GM12864 (cell line): ENCODE results near the gene INTS1.

Source experiments
- DNase-seq: peaks from one replicate; pipeline ENCODE4 v3.0.0-alpha.2; 2011; ENCODE audit warnings: low read depth
- H3K4me3 ChIP-seq: 2 replicates; pipeline ENCODE4 v1.5.1; 2011; ENCODE audit warnings: mild to moderate bottlenecking, low read depth, low read length, control low read depth
- CTCF ChIP-seq: IDR thresholded peaks from 2 replicates; pipeline ENCODE4 v1.5.1; 2011; ENCODE audit warnings: low read depth, mild to moderate bottlenecking, moderate library complexity, low read length, control low read depth, inconsistent platforms; ENCODE audit errors: missing control alignments

The INTS1 gene

GRCh38 chr7:1492640-1493039 is 11.5 kb downstream of the INTS1 start:
- TF ChIP-seq CTCF: no peak
- H3K4me3 ChIP-seq: no peak overlapping the region
- no peak for DNase-seq

- no peak overlapping the region for H3K4me3 ChIP-seq
- no peak for TF ChIP-seq CTCF
- DNase-seq: no peak
These were observed 12.0 kb downstream of the INTS1 start for GRCh38 chr7:1492221-1492620.

DNA sequence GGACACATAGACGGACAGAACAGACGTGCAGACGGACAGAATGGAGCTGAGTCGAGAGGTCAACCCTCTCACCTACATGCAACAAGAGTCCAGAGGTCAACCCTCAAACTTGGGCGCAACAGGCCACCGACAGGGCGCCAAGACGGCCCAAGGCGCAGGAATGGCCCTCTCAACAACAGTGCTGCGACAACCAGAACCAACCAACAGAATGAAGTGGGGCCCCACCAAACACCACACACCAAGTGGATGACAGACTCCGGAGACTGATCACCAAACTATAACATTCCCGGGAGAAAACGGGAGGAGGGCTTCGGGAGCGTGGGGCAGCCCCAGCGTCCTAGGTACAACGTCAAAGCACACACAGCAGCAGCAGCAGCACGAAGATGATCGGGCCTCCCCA is 13.4 kb downstream of the INTS1 start:
- no peak for DNase-seq
- no peak overlapping the region for H3K4me3 ChIP-seq
- TF ChIP-seq CTCF: no peak

DNA sequence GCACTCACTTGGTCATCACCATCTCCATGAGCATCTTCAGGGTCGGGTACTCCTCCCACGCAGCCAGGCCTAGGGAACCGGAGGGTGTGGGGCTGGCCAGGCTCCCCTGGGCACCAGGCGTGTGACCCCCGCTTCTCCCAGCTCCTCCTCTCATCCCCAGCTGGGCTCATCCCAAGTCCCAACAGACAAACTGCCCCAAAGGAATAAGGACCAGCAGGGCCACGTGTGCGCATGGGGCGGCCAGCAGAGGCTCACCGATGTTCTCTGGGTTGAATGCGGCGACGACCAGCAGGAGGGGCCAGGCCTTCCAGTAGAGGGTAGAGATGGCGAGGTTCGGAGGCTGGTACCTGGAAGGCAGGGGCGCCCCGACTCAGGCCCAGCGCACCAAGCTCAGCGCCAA is 14.9 kb downstream of the INTS1 start:
- no peak for DNase-seq
- no peak overlapping the region for H3K4me3 ChIP-seq
- TF ChIP-seq CTCF: no peak

DNA sequence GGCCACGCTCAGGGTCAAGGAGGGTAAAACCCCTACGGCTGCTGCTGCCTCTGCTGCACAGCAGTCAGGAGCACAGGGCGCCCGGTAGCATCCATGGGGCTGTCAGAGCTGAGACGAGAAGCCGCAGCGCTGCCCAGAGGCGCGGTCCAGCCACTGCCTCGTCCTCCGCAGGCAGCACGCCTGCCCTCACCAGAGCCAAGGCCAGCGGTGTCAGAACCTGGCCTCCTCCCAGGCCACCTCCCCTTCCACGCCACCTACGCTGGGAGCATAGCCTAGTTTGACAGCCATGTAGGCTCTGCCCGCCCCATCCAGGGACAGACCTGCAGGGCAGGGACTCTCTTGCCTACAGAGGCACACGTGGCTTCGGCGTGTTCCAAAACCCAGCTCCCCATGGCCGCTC is 16.2 kb downstream of the INTS1 start:
- no peak for DNase-seq
- H3K4me3 ChIP-seq: no peak overlapping the region
- TF ChIP-seq CTCF: no peak

DNA sequence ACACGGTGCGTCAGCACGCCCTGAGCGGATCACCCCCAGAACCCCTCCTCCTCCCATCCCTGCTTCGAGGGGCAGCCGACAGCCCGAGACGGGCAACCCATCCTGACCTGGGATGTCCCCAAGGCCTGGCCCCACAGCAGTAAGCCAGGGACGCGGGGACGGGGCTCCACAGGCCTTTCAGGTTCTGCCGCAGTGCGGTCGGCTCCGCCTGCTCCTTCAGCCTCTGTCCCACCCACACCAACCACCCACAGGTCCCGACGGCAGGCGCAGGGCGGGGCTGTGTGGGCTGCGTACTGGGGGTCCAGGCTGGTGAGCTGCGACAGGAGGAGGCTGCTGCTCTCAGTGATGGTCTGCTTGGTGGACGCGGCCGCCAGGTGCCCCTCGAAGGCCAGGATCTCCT is 16.7 kb downstream of the INTS1 start:
- no peak for DNase-seq
- H3K4me3 ChIP-seq: no peak overlapping the region
- TF ChIP-seq CTCF: no peak

GRCh38 chr7:1486571-1486970 is 17.6 kb downstream of the INTS1 start:
- no peak overlapping the region for H3K4me3 ChIP-seq
- no peak for DNase-seq
- no peak for TF ChIP-seq CTCF
